GM12878 (cell line): Measurements from ENCODE around the gene WNT11. TPM values are rescaled to one million over a fixed set of nuclear protein-coding genes. Genes with fewer than 3 reads are reported as not detected.

ENCODE experiments used
- CEBPB ChIP-seq, 2 experiments: fragments of 150-350 bp in 1 of 2; IDR thresholded peaks; 2 replicates each; pipeline ENCODE4 v1.6.1; 2012 to 2014; ENCODE audit warnings: low read depth in 2 of 2, low read length in 2 of 2, borderline replicate concordance in 1 of 2, inconsistent platforms in 1 of 2
- EED ChIP-seq: sonication (generic); IDR thresholded peaks from 2 replicates; pipeline ENCODE4 v1.6.1; 2016; ENCODE audit warnings: antibody characterized with exemption, low read depth
- ETV6 ChIP-seq, 2 experiments: fragments of 450-650 bp in 1 of 2; IDR thresholded peaks in 1 of 2; conservative IDR thresholded peaks in 1 of 2; 2 replicates each; pipeline ENCODE4 v1.6.1; 2014; ENCODE audit warnings: antibody characterized with exemption in 1 of 2, borderline replicate concordance in 1 of 2, low read depth in 1 of 2, mild to moderate bottlenecking in 1 of 2, moderate library complexity in 1 of 2
- KLF5 ChIP-seq: fragments of 450-650 bp; IDR thresholded peaks from 2 replicates; pipeline ENCODE4 v1.6.1; 2014; ENCODE audit warnings: mild to moderate bottlenecking; ENCODE audit not compliant: partially characterized antibody
- RB1 ChIP-seq: fragments of 450-650 bp; formaldehyde crosslinking; IDR thresholded peaks from 2 replicates; pipeline ENCODE4 v1.6.1; 2017; ENCODE audit warnings: mild to moderate bottlenecking, borderline replicate concordance
- TAF1 ChIP-seq: IDR thresholded peaks from 2 replicates; pipeline ENCODE4 v1.6.1; 2011; ENCODE audit warnings: mild to moderate bottlenecking, low read depth, low read length, borderline replicate concordance
- ZNF217 ChIP-seq: fragments of 450-650 bp; IDR thresholded peaks from 2 replicates; pipeline ENCODE4 v1.6.1; 2017; ENCODE audit warnings: antibody characterized with exemption, mild to moderate bottlenecking
- polyA plus RNA-seq, 11 experiments: library from polyadenylated mRNA; depleted of rRNA in 4 of 11; unstranded in 6 of 11; stranded (reverse) in 5 of 11; fragments of >200 nt; fragmentation: Nextera tagmentation in 4 of 11; fragmentation: Illumina TruSeq in 1 of 11; extraction: Ambion mirVana in 4 of 11; extraction: Trizol in 1 of 11; gene quantifications; 1 replicate in 1 of 11; 2 replicates in 10 of 11; pipeline versions ENCODE4 v1.2.1 to v1.2.3, GENCODE V29; 2011 to 2016; ENCODE audit warnings: inconsistent platforms in 2 of 11, missing spikeins in 2 of 11, low read depth in 1 of 11
- total RNA-seq, 4 experiments: library from RNA; depleted of rRNA in 3 of 4; stranded (reverse); fragments of >200 nt in 3 of 4; fragmentation: Illumina TruSeq in 1 of 4; extraction: Trizol in 1 of 4; gene quantifications; 2 replicates each; pipeline versions ENCODE4 v1.2.1 to v1.2.3, GENCODE V29; 2013 to 2021
- TF ChIP-seq, protein P1 (sequence below): fragments of 450-650 bp; IDR thresholded peaks from 2 replicates; pipeline ENCODE4 v1.6.1; 2018; ENCODE audit warnings: borderline replicate concordance, mild to moderate bottlenecking; ENCODE audit not compliant: partially characterized antibody
- TF ChIP-seq, protein P2 (sequence below): fragments of 450-650 bp; formaldehyde crosslinking; IDR thresholded peaks from 2 replicates; pipeline ENCODE4 v1.4.0; 2022; ENCODE audit warnings: mild to moderate bottlenecking, moderate library complexity

The WNT11 gene
- total and polyA plus RNA-seq, 10 of the 15 experiments (the other 5 are each of a cell fraction or from before 2014, with no cell fraction given), result 0.05 to 0.19 TPM; not detected in 8

- TF ChIP-seq, protein P1, sequence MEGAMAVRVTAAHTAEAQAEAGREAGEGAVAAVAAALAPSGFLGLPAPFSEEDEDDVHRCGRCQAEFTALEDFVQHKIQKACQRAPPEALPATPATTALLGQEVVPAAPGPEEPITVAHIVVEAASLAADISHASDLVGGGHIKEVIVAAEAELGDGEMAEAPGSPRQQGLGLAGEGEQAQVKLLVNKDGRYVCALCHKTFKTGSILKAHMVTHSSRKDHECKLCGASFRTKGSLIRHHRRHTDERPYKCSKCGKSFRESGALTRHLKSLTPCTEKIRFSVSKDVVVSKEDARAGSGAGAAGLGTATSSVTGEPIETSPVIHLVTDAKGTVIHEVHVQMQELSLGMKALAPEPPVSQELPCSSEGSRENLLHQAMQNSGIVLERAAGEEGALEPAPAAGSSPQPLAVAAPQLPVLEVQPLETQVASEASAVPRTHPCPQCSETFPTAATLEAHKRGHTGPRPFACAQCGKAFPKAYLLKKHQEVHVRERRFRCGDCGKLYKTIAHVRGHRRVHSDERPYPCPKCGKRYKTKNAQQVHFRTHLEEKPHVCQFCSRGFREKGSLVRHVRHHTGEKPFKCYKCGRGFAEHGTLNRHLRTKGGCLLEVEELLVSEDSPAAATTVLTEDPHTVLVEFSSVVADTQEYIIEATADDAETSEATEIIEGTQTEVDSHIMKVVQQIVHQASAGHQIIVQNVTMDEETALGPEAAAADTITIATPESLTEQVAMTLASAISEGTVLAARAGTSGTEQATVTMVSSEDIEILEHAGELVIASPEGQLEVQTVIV, result no peak
- TF ChIP-seq KLF5 (no peak), EED (no peak), ZNF217 (no peak), ETV6 (conservative IDR thresholded peaks at IDR 0.05 in 1 of 2, IDR thresholded peaks at IDR 0.05 in 1 of 2; ENCODE audit: borderline replicate concordance in 1 of 2, low read depth in 1 of 2) (no peak), CEBPB (IDR thresholded peaks at IDR 0.05; ENCODE audit: borderline replicate concordance in 1 of 2, low read depth in 2 of 2, low read length in 2 of 2) (no peak), TAF1 (no peak), RB1 (no peak)
- TF ChIP-seq, protein P2, sequence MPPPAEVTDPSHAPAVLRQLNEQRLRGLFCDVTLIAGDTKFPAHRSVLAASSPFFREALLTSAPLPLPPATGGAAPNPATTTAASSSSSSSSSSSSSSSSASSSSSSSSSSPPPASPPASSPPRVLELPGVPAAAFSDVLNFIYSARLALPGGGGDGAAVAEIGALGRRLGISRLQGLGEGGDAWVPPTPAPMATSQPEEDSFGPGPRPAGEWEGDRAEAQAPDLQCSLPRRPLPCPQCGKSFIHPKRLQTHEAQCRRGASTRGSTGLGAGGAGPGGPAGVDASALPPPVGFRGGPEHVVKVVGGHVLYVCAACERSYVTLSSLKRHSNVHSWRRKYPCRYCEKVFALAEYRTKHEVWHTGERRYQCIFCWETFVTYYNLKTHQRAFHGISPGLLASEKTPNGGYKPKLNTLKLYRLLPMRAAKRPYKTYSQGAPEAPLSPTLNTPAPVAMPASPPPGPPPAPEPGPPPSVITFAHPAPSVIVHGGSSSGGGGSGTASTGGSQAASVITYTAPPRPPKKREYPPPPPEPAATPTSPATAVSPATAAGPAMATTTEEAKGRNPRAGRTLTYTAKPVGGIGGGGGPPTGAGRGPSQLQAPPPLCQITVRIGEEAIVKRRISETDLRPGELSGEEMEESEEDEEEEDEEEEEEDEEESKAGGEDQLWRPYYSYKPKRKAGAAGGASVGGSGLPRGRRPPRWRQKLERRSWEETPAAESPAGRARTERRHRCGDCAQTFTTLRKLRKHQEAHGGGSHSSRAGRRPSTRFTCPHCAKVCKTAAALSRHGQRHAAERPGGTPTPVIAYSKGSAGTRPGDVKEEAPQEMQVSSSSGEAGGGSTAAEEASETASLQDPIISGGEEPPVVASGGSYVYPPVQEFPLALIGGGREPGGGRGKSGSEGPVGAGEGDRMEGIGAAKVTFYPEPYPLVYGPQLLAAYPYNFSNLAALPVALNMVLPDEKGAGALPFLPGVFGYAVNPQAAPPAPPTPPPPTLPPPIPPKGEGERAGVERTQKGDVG (CRISPR knock-in tag), result no peak
- TF ChIP-seq, all 136 proteins: peak for 0
Measured at GRCh38 chr11:76201056-76201455, 5.2 kb downstream of the WNT11 start (continued).
